Retina (tissue), 1 donor: Measurements from ENCODE around the gene ABCC4.
A peak's percentile ranks its signal among the peaks of the same experiment; 100 is the strongest.

Experiments
- DNase-seq: peaks from one replicate; pipeline ENCODE4 v3.0.0-alpha.2; 2016

The ABCC4 gene

GRCh38 chr13:95035311-95036109 lies 265.7 kb downstream of the ABCC4 start:
- DNase-seq: peak; percentile 17

- DNase-seq: no peak
Observed at GRCh38 chr13:95033890-95034289, 267.4 kb downstream of the ABCC4 start.

- DNase-seq: peak; percentile 35
Observed at GRCh38 chr13:95032121-95032520, 269.1 kb downstream of the ABCC4 start.

DNA sequence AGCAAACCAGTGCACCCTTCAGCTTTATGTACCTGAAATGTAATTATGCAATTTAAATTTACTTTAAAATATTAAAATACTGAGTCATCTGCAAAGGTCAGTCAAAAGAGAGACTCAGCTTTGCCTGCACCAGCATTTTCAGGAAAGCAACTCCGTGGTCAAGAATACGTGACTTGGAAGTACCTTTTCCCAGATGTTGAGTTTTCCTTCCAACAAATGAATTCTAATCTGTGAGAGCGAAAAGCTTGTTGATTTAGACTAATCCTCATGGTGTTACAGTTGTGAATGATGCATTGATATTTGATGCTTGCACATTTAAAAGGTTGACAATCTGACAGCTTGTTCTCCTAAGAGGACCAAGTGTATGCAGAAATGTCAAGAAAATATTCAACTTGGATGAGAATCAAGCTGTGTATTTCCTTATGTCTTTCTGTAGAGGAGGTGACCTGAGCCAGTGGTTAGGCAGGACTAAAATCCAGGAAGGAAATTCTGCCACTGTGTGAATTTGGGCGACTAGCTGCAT lies 270.4 kb downstream of the ABCC4 start:
- DNase-seq: no peak

- no peak for DNase-seq
Observed at GRCh38 chr13:95027638-95028037, 273.6 kb downstream of the ABCC4 start.

- DNase-seq: no peak
Observed at GRCh38 chr13:95025116-95025515, 276.1 kb downstream of the ABCC4 start.

- DNase-seq: no peak
Observed at GRCh38 chr13:95023405-95023804, 277.8 kb downstream of the ABCC4 start.

- DNase-seq: no peak
Observed at GRCh38 chr13:95020298-95020987, 280.8 kb downstream of the ABCC4 start.

DNA sequence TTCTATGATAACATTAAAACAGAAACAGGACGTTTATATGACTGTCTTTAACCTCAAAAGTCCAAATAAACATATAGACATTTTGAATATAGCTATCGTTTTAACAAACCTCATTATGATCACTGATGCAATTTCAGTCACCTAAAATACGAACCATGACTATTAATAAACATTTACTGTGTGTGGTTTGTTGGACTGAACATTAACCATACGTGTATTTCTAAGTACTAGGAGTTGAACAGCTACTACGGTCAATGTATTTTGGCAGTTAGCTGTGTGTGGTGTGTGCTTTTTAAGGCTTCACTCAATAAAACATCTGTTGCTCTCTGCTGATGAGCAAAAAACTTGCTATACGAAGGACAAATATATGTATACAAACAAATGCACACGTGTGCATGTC lies 281.4 kb downstream of the ABCC4 start:
- DNase-seq: no peak

DNA sequence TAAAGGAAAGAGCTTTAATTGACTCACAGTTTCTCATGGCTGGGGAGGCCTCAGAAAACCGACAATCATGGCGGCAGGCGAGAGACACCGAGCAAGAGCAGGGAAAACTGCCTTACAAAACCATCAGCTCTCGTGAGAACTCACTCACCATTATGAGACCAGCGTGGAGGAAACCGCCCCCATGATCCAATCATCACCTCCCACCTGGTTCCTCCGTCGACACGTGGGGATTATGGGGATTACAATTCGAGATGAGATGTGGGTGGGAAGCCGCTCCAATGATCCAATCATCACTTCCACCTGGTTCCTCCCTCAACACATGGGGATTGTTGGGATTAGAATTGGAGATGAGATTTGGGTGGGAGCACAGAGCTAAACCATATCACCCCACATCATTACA lies 293.9 kb downstream of the ABCC4 start:
- no peak for DNase-seq

GRCh38 chr13:95005300-95005699 lies 296.0 kb downstream of the ABCC4 start:
- DNase-seq: no peak

DNA sequence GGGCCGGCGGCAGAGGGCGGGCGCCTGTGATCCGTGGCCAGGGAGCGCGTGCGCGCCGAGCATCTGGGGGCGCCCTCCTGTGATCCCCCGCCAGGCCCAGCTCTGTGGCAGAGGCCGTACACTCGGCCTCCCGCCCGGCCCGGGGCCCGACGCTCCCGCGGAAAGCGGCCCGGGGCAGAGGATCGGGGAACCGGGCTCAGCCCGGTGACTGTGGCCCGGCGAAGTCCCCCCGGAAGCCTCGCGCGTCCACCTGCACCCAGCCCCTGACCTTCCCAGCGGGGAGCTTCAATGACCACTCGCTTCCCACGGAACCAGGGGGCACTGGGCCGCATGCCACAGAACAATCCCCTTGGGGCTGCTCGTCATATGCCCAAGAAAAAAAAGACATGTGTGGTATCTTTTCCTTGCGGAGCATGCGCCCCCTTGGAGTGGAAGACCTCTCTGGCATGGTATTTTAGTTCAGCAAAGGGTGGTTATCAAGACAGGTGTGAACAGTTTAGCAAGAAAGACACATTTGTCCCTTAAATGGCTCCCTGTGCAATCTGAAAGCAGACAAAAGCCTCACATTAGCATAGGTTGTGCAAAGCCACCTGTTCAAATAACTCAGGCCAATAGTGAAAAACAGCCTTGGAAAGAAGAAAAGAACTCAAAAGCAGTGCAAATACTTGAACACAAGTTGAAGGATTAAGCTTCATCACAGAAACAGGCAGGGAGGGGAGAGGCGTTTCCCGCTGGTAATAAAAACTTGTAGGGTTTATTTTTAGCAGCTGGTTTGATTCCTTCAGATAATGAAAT lies 298.0 kb downstream of the ABCC4 start:
- DNase-seq: peak; percentile 67

DNA sequence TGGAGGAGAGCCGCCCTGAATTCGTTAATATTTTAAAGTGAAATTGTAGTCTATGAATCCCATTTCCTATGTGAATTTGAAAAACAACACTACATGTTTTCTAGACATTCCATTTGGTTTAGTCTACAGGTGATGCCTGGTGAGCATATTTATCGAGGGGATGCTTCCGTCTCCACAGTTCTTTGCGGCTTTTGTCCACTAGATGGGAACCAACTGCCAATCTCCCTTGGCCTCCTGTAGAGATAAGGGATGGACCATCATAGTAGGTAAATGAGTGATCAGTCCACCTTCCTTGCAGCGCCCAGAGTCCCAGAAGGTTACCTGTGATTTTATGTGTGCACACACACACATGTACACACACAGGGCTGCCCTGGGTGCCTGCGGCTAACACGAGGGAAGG lies 299.1 kb downstream of the ABCC4 start:
- no peak for DNase-seq

DNA sequence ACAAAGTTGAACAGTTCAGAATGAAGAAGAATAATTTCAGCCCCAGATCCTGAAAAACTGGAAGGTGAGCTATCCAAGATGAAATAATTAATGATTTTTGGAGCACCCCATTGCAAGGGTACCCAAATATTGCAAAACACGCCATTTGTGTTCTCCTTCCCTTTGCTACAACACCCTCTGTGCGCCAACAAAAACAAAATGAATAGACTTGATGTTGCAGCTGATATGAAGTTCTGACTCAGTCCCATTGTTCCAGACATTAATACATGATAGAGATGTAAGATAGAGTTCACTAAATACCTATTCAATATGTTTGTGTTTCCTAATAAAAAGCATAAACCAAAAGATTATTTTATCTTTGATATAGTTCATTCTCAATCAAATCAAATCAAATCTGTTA lies 301.4 kb downstream of the ABCC4 start:
- no peak for DNase-seq

- no peak for DNase-seq
Observed at GRCh38 chr13:94997126-94997525, 304.1 kb downstream of the ABCC4 start.

- DNase-seq: no peak
Observed at GRCh38 chr13:94996445-94996844, 304.8 kb downstream of the ABCC4 start.

DNA sequence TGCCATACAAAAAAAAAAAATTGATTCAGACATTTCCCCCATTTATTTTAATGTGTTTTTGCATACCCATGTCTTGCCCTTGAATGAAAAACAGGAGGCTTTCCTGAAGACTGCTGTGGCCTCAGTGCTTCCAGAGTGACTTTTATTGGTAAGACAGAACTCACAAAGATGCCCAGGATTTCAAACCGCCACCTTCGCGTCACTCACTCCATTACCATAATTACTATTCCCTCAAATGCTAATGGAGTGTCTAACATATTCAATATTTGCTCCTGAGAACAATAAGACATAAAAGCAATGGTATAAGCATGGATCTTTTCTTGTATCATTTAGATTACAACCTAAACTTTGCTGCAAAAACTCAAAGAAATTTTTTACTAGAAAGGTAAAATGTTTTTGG lies 306.7 kb downstream of the ABCC4 start:
- no peak for DNase-seq

DNA sequence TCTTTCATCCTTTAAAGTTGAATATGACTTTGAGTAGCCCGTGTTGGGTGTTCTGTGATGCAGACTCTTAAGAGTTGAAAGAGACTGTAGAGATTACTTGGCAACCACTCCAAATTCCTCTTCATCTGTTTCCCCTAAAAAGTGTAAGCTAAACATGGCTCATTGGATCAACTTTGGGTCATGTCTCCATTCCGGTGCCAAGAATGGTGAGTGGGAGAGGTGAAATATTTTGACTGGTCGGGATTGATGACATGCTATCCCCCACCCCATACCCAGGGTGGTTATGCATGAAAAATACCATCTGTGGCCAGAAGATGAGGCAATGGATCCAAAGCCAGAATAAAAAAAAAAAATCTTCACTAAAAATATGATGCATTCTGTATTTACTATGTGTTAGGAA lies 307.6 kb downstream of the ABCC4 start:
- no peak for DNase-seq

DNA sequence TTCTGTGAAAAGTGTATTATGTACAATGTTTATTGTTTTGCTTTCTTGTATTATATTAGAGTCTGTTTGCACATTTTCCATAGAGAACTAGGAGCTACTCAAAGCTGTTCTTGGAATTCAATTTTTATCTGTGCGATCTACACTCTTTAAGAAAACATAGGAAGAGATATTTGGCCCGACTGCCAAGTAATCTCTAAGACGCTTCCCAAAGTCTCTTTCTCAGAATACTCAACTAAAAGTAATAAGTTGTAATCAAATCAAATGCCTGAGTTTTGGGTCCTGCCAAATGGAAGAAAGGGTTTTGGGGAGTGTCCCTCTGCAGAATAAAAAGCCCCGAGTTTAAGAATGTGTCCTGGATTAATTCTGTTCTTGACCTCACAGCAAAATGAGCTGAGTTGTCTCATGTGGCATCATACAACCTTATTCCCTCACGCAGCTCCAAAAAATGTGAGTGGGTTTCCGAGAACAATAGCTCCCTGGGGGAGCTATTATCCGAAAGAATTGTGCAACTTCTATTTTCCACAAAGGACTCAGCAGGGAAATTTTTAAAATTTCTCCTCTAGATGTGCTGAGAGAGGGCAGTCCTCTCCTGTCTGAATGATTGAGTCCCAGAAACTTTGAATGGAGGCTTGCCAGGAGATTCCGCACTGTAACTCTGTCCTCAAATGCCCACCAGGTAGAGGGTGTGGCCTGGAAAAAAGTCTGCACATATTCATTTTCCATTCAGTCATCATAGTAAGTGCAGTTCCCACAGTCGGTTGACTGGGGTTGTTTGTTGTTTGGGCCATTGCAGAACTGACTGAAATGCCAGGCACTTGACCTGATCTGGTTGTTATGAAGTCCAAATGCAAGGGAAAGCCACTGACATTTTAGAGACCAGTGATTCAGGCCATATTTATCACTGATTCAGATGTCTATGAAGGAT lies 309.0 kb downstream of the ABCC4 start:
- DNase-seq: no peak

GRCh38 chr13:94988654-94989053 lies 312.6 kb downstream of the ABCC4 start:
- DNase-seq: no peak

GRCh38 chr13:94987869-94988268 lies 313.4 kb downstream of the ABCC4 start:
- no peak for DNase-seq

- no peak for DNase-seq
Observed at GRCh38 chr13:94987081-94987480, 314.2 kb downstream of the ABCC4 start.
